Karpas-422 (cell line): Measurements from ENCODE around the gene TSKU. TPM values are rescaled to one million over a fixed set of nuclear protein-coding genes. Genes with fewer than 3 reads are reported as not detected.

ENCODE experiments used
- DNase-seq: peaks from one replicate; pipeline ENCODE4 v3.0.0-alpha.2; 2015
- H2AFZ ChIP-seq: fragments of 200-600 bp; sonication (generic); 2 replicates; pipeline ENCODE4 v1.6.1; 2014; ENCODE audit warnings: antibody characterized with exemption, low read length, mixed read lengths
- H3K27ac ChIP-seq: fragments of 200-600 bp; sonication (generic); 2 replicates; pipeline ENCODE4 v1.5.1; 2014; ENCODE audit warnings: mild to moderate bottlenecking, low read length, moderate library complexity
- H3K27me3 ChIP-seq: fragments of 200-600 bp; sonication (generic); 2 replicates; pipeline ENCODE4 v1.6.1; 2014; ENCODE audit warnings: low read length, mixed read lengths
- H3K36me3 ChIP-seq: fragments of 200-600 bp; sonication (generic); 2 replicates; pipeline ENCODE4 v1.6.1; 2014; ENCODE audit warnings: low read length, mixed read lengths; ENCODE audit not compliant: insufficient read depth
- H3K4me1 ChIP-seq: fragments of 200-600 bp; sonication (generic); 2 replicates; pipeline ENCODE4 v1.6.1; 2014; ENCODE audit warnings: mild to moderate bottlenecking, low read length, mixed read lengths
- H3K4me2 ChIP-seq: fragments of 200-600 bp; sonication (generic); 2 replicates; pipeline ENCODE4 v1.6.1; 2014; ENCODE audit warnings: low read length, low read depth, mild to moderate bottlenecking; ENCODE audit not compliant: poor library complexity, severe bottlenecking
- H3K4me3 ChIP-seq: fragments of 200-600 bp; sonication (generic); 2 replicates; pipeline ENCODE4 v1.5.1; 2014; ENCODE audit warnings: mild to moderate bottlenecking, antibody characterized with exemption, low read length, mixed read lengths
- H3K79me2 ChIP-seq: fragments of 200-600 bp; sonication (generic); 2 replicates; pipeline ENCODE4 v1.6.1; 2014; ENCODE audit warnings: mild to moderate bottlenecking, low read length, mixed read lengths
- H3K9ac ChIP-seq: fragments of 200-600 bp; sonication (generic); 2 replicates; pipeline ENCODE4 v1.6.0; 2014; ENCODE audit warnings: low read length
- H3K9me2 ChIP-seq: fragments of 200-600 bp; sonication (generic), shearing (Covaris generic); replicated peaks from 2 replicates; pipeline ENCODE4 v1.6.0; 2014; ENCODE audit warnings: mild to moderate bottlenecking, low read length, moderate library complexity; ENCODE audit not compliant: insufficient read depth
- H3K9me3 ChIP-seq: fragments of 300-700, 200-600 bp; sonication (generic); 2 replicates; pipeline ENCODE4 v1.6.1; 2014; ENCODE audit warnings: low read length, mixed read lengths
- H4K20me1 ChIP-seq: fragments of 200-600 bp; sonication (generic); 2 replicates; pipeline ENCODE4 v1.6.1; 2014; ENCODE audit warnings: mild to moderate bottlenecking, antibody characterized with exemption, low read length, low read depth; ENCODE audit not compliant: insufficient read depth
- total RNA-seq: library from RNA; depleted of rRNA; stranded (reverse); fragments of >200 nt; shearing (Covaris generic); gene quantifications from 2 replicates; pipeline ENCODE4 v1.2.3, GENCODE V29; 2014; ENCODE audit warnings: low replicate concordance

TSKU gene
- total RNA-seq, 1 experiment from 2014 or later, result not detected

GRCh38 chr11:76739798-76740197 is 43.4 kb upstream of the TSKU start:
- DNase-seq, result no peak
- H3K9ac ChIP-seq, result no peak overlapping the region

DNA sequence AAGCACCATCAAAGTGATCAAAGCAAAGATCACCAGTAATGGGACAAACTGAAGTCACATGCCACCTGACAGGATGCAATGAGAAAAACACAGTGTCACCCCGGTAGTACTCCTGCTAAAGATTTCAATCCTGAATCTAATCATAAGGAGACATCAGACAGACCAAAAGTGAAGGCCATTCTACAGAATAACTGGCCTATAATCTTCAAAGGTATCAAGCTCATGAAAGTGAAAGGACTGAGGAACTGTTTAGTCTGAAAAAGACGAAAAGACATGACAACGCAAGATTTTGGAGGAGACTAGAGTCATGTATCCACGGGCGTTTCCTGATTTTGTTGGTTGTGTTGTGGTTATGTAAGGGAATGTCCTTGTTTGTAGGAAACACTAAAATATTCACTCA is 42.4 kb upstream of the TSKU start:
- H3K4me3 ChIP-seq, result no peak overlapping the region
- H3K9me2 ChIP-seq, result no peaks in the 10 kb centered on the region
- no peak overlapping the region for H3K9ac ChIP-seq
- DNase-seq, result no peak
- H3K4me2 ChIP-seq, result no peak overlapping the region
- H3K79me2 ChIP-seq, result no peaks in the 10 kb centered on the region
- H3K36me3 ChIP-seq, result no peaks in the 10 kb centered on the region
- no peaks in the 10 kb centered on the region for H3K27me3 ChIP-seq
- H3K27ac ChIP-seq, result no peak overlapping the region
- no peaks in the 10 kb centered on the region for H4K20me1 ChIP-seq
- H3K9me3 ChIP-seq, result no peaks in the 10 kb centered on the region
- H3K4me1 ChIP-seq, result no peaks in the 10 kb centered on the region
- H2AFZ ChIP-seq, result no peak overlapping the region

More at GRCh38 chr11:76739798-76740197, 43.4 kb upstream of the TSKU start:
- Histone ChIP-seq H3K27ac (no peak overlapping the region), H3K9me2 (no peaks in the 10 kb centered on the region), H3K4me3 (no peak overlapping the region), H3K27me3 (no peaks in the 10 kb centered on the region), H3K4me2 (no peak overlapping the region), H3K36me3 (no peaks in the 10 kb centered on the region), H3K4me1 (no peaks in the 10 kb centered on the region), H3K9me3 (no peaks in the 10 kb centered on the region), H2AFZ (no peak overlapping the region), H4K20me1 (no peaks in the 10 kb centered on the region), H3K79me2 (no peaks in the 10 kb centered on the region)

- Histone ChIP-seq H3K9me3 (no peaks in the 10 kb centered on the region), H3K4me2 (no peak overlapping the region), H2AFZ (no peak overlapping the region), H3K9me2 (no peaks in the 10 kb centered on the region), H3K79me2 (no peaks in the 10 kb centered on the region), H3K9ac (no peak overlapping the region), H3K27me3 (no peaks in the 10 kb centered on the region), H3K27ac (no peak overlapping the region), H3K4me3 (no peak overlapping the region), H3K4me1 (no peaks in the 10 kb centered on the region), H4K20me1 (no peaks in the 10 kb centered on the region), H3K36me3 (no peaks in the 10 kb centered on the region)
- peak; percentile 27 for DNase-seq
These were observed 40.3 kb upstream of the TSKU start for GRCh38 chr11:76742902-76743301.

- H3K36me3 ChIP-seq, result no peaks in the 10 kb centered on the region
- no peaks in the 10 kb centered on the region for H3K9me2 ChIP-seq
- no peak for DNase-seq
- H3K9ac ChIP-seq, result no peak overlapping the region
- no peak overlapping the region for H3K27ac ChIP-seq
- no peak overlapping the region for H3K4me3 ChIP-seq
- no peaks in the 10 kb centered on the region for H3K9me3 ChIP-seq
- no peak overlapping the region for H2AFZ ChIP-seq
- H3K79me2 ChIP-seq, result no peaks in the 10 kb centered on the region
- no peak overlapping the region for H3K4me2 ChIP-seq
- no peaks in the 10 kb centered on the region for H4K20me1 ChIP-seq
- H3K27me3 ChIP-seq, result no peaks in the 10 kb centered on the region
- H3K4me1 ChIP-seq, result no peaks in the 10 kb centered on the region
These were observed 38.7 kb upstream of the TSKU start for GRCh38 chr11:76744186-76745043.

DNA sequence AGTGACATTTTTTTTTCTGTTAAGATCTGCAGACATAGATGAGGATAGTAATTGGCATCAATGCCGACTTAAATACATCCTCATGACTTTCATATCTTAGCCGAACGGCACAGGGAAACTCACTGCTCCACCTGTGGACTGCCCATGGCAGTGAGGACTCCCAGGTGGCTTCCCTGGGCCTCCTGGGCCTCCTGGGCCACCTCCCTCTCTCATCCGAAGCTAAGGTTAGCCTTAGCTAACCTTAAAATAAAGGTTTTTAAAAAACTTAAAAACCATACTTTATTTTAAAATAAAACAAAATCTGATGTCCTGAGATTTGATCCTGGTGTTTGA is 38.1 kb upstream of the TSKU start:
- Histone ChIP-seq H3K36me3 (no peaks in the 10 kb centered on the region), H3K9ac (no peak overlapping the region), H3K4me1 (no peaks in the 10 kb centered on the region), H3K4me3 (no peak overlapping the region), H3K27ac (no peak overlapping the region), H3K9me3 (no peaks in the 10 kb centered on the region), H3K4me2 (no peak overlapping the region), H2AFZ (no peak overlapping the region), H3K27me3 (no peaks in the 10 kb centered on the region), H4K20me1 (no peaks in the 10 kb centered on the region), H3K9me2 (no peaks in the 10 kb centered on the region), H3K79me2 (no peaks in the 10 kb centered on the region)
- no peak for DNase-seq

DNA sequence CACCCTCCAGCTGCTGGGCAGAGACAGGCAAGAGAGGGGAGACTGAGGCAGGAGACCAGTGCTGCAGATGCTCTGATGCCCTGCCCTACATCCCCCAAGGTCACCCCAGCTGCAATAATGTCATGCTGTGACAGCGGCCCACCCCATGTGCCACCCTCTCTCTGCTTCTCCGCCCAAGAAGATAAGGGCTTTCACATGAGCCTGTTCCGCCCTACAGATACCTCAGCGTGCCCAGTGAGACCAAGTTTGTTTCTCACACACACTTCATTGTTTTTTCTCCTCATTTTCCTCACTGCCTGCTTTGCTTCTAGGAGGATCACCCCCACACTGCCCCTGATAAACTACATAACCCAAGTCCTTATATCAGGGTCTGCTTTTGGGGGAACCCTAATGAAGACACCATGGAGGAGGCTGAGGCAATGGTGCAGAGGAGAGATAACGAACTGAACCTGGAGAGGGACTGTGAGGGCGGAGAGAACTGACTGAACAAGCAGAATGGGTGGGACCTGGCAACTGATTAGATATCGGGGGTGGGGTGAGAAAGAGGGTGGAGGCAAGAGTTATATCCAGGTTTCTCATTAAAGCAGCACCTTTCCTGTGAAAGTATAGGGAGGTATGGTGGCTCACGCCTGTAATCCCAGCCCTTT is 37.5 kb upstream of the TSKU start:
- Histone ChIP-seq H3K27ac (no peak overlapping the region), H3K4me2 (no peak overlapping the region), H4K20me1 (no peaks in the 10 kb centered on the region), H3K27me3 (no peaks in the 10 kb centered on the region), H3K4me3 (no peak overlapping the region), H3K9me2 (no peaks in the 10 kb centered on the region), H3K79me2 (no peaks in the 10 kb centered on the region), H2AFZ (no peak overlapping the region), H3K4me1 (no peaks in the 10 kb centered on the region), H3K36me3 (no peaks in the 10 kb centered on the region), H3K9me3 (no peaks in the 10 kb centered on the region), H3K9ac (no peak overlapping the region)
- DNase-seq, result no peak

- Histone ChIP-seq H3K9me3 (no peaks in the 10 kb centered on the region), H3K79me2 (no peaks in the 10 kb centered on the region), H3K9ac (no peak overlapping the region), H4K20me1 (no peaks in the 10 kb centered on the region), H3K4me2 (no peak overlapping the region), H3K27ac (no peak overlapping the region), H2AFZ (no peak overlapping the region), H3K4me1 (no peaks in the 10 kb centered on the region), H3K27me3 (no peaks in the 10 kb centered on the region), H3K4me3 (no peak overlapping the region), H3K9me2 (no peaks in the 10 kb centered on the region), H3K36me3 (no peaks in the 10 kb centered on the region)
- DNase-seq, result peak; percentile 33
These were observed 35.8 kb upstream of the TSKU start for GRCh38 chr11:76747153-76747914.
